ENCODE measurements around the gene LAMA3.
A peak's percentile ranks its signal among the peaks of the same experiment; 100 is the strongest.

The LAMA3 gene

DNA sequence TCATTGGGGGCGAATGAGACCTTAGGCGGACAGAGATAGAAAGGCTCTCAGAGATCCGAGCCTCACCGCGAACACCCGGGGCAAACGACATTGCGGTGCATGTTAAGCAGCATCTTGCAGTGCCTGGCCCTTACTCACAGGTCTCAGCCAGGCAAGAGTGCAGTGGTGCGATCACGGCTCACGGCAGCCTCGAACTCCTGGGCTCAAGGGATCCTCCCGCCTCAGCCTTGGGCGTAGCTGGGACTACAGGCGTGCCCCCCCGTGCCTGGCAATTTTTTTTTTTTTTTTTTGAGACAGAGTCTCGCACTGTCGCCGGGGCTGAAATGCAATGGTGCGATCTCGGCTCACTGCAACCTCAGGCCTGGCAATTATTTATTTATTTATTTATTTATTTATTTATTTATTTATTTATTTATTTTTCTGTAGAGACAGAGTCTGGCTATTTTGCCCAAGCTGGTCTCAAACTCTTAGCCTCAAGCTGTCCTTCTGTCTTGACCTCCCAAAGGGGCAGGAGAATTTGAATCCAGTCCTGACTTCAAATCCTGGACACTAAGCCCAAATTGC, 1.3 kb downstream of the LAMA3 start:
- Histone ChIP-seq H3K9ac (ENCODE audit: low read depth, low read length, poor library complexity, severe bottlenecking) (no peak overlapping the region), H3K4me2 (ENCODE audit: low read depth, low read length, poor library complexity, severe bottlenecking) (no peak overlapping the region), H2AFZ (ENCODE audit: low read length) (no peak overlapping the region), H3K4me3 (ENCODE audit: low read length, poor library complexity, severe bottlenecking) (no peak overlapping the region), H3K27me3 (ENCODE audit: insufficient read depth, low read length, poor library complexity, severe bottlenecking) (no peaks in the 10 kb centered on the region), H3K9me2 (replicated peaks; ENCODE audit: low read depth, low read length) (no peaks in the 10 kb centered on the region), H3K36me3 (ENCODE audit: insufficient read depth, low read length) (no peaks in the 10 kb centered on the region), H3K9me3 (ENCODE audit: insufficient read depth, low read depth, low read length) (no peaks in the 10 kb centered on the region), H3K4me1 (ENCODE audit: insufficient read depth, low read length, poor library complexity, severe bottlenecking) (peaks cover 10% of the 10 kb centered on the region), H4K20me1 (ENCODE audit: insufficient read depth, low read length, poor library complexity, severe bottlenecking) (no peaks in the 10 kb centered on the region), H3K79me2 (ENCODE audit: insufficient read depth, low read length) (no peaks in the 10 kb centered on the region), H3F3A (ENCODE audit: low read depth) (no peaks in the 10 kb centered on the region)
- TF ChIP-seq, protein P1, sequence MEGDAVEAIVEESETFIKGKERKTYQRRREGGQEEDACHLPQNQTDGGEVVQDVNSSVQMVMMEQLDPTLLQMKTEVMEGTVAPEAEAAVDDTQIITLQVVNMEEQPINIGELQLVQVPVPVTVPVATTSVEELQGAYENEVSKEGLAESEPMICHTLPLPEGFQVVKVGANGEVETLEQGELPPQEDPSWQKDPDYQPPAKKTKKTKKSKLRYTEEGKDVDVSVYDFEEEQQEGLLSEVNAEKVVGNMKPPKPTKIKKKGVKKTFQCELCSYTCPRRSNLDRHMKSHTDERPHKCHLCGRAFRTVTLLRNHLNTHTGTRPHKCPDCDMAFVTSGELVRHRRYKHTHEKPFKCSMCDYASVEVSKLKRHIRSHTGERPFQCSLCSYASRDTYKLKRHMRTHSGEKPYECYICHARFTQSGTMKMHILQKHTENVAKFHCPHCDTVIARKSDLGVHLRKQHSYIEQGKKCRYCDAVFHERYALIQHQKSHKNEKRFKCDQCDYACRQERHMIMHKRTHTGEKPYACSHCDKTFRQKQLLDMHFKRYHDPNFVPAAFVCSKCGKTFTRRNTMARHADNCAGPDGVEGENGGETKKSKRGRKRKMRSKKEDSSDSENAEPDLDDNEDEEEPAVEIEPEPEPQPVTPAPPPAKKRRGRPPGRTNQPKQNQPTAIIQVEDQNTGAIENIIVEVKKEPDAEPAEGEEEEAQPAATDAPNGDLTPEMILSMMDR (conservative IDR thresholded peaks at IDR 0.05; ENCODE audit: low read length): no peak
- TF ChIP-seq EZH2phosphoT487 (IDR thresholded peaks at IDR 0.05; ENCODE audit: borderline replicate concordance): no peak

DNA sequence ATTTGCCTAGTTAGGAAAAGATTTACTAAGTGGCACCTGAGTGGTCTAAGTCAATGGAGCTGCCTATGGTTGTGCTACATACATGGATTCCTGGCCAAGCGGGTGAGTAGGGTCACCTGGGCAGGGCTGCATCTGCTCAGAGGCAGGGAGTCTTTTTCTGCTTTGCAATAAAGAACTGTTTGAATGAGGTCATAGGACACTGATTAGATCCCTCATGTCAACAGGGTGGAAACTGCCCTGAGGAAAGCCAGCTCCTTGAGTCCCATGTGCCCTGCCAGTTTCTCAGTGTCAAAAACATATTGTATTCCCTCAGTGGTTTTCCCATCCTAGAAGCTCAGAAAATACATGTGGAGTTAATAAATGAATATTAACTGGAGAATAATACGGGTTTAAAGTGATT, 4.6 kb downstream of the LAMA3 start:
- H3K27me3 ChIP-seq (ENCODE audit: insufficient read depth, low read length, poor library complexity, severe bottlenecking): no peaks in the 10 kb centered on the region
- H3K4me1 ChIP-seq (ENCODE audit: insufficient read depth, low read length, poor library complexity, severe bottlenecking): peaks cover 10% of the 10 kb centered on the region
- H3K4me3 ChIP-seq (ENCODE audit: low read length, poor library complexity, severe bottlenecking): no peak overlapping the region
- H2AFZ ChIP-seq (ENCODE audit: low read length): no peak overlapping the region
- no peaks in the 10 kb centered on the region for H3K36me3 ChIP-seq (ENCODE audit: insufficient read depth, low read length)
- no peaks in the 10 kb centered on the region for H3F3A ChIP-seq (ENCODE audit: low read depth)
- H4K20me1 ChIP-seq (ENCODE audit: insufficient read depth, low read length, poor library complexity, severe bottlenecking): no peaks in the 10 kb centered on the region
- TF ChIP-seq, protein P1 (conservative IDR thresholded peaks at IDR 0.05; ENCODE audit: low read length): no peak
- no peak for TF ChIP-seq EZH2phosphoT487 (IDR thresholded peaks at IDR 0.05; ENCODE audit: borderline replicate concordance)
- H3K9me3 ChIP-seq (ENCODE audit: insufficient read depth, low read depth, low read length): no peaks in the 10 kb centered on the region
- H3K9ac ChIP-seq (ENCODE audit: low read depth, low read length, poor library complexity, severe bottlenecking): no peak overlapping the region
- H3K9me2 ChIP-seq (replicated peaks; ENCODE audit: low read depth, low read length): no peaks in the 10 kb centered on the region
- H3K4me2 ChIP-seq (ENCODE audit: low read depth, low read length, poor library complexity, severe bottlenecking): no peak overlapping the region
- no peaks in the 10 kb centered on the region for H3K79me2 ChIP-seq (ENCODE audit: insufficient read depth, low read length)

DNA sequence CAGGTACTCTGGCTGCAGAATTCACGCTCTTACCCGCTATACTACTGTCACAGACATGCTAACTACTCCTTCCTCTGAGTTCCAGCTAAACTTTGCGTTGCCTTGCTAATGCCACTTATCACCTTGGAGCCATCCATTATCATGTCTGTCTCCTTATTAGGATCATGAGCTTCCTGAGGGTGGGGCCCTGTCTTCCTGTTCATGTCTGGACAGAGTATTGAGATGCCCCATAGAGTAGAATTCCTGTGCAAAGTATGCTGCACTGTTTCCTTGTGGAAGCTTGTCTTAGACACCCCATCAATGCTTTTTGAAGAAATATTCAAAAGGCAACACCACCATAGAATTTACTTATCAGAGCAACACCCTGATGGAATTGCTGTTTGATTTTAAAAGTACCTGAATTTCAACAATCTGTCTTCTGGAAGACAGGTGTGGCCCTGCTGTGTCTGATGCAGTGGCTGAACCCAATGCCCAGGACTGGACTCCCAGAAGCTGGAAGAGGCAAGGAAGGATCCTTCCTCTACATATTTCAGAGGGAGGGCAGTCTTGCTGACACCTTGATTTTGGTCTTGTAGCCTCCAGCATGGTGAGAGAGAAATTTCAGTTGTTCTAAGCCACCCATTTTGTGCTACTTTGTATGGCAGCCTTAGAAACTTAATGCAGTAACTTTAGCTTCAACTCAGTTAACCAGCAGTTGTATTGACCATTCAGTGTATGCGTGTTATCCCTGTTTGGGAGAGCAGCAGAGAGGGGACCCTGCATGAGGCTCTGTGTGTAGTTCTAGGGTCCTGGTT, 5.6 kb downstream of the LAMA3 start:
- Histone ChIP-seq H3F3A (ENCODE audit: low read depth) (no peaks in the 10 kb centered on the region), H3K27me3 (ENCODE audit: insufficient read depth, low read length, poor library complexity, severe bottlenecking) (no peaks in the 10 kb centered on the region), H3K4me2 (ENCODE audit: low read depth, low read length, poor library complexity, severe bottlenecking) (no peak overlapping the region), H3K9me3 (ENCODE audit: insufficient read depth, low read depth, low read length) (no peaks in the 10 kb centered on the region), H3K36me3 (ENCODE audit: insufficient read depth, low read length) (no peaks in the 10 kb centered on the region), H3K79me2 (ENCODE audit: insufficient read depth, low read length) (no peaks in the 10 kb centered on the region), H3K4me3 (ENCODE audit: low read length, poor library complexity, severe bottlenecking) (no peak overlapping the region), H3K9ac (ENCODE audit: low read depth, low read length, poor library complexity, severe bottlenecking) (no peak overlapping the region), H4K20me1 (ENCODE audit: insufficient read depth, low read length, poor library complexity, severe bottlenecking) (no peaks in the 10 kb centered on the region), H3K4me1 (ENCODE audit: insufficient read depth, low read length, poor library complexity, severe bottlenecking) (peaks cover 10% of the 10 kb centered on the region), H3K9me2 (replicated peaks; ENCODE audit: low read depth, low read length) (no peaks in the 10 kb centered on the region), H2AFZ (ENCODE audit: low read length) (0 out of 2 replicates have a peak overlapping the region, but pooled peaks have one; percentile 12)
- TF ChIP-seq, protein P1 (conservative IDR thresholded peaks at IDR 0.05; ENCODE audit: low read length): no peak
- TF ChIP-seq EZH2phosphoT487 (IDR thresholded peaks at IDR 0.05; ENCODE audit: borderline replicate concordance): no peak

Measured in Loucy (cell line).